Thyroid gland (tissue), 4 donors: ENCODE measurements around the gene IKZF1.

ENCODE experiments used
- POLR2A ChIP-seq, 2 donors: fragments of 450-650 bp; IDR thresholded peaks; one replicate each; pipeline ENCODE4 v1.6.1; 2017; ENCODE audit warnings: antibody characterized with exemption in 2 of 2, mild to moderate bottlenecking in 2 of 2, moderate library complexity in 1 of 2
- TF ChIP-seq, protein P1 (sequence below), 6 experiments: fragments of 200-600 bp in 3 of 6; fragments of 450-650 bp in 3 of 6; sonication (generic) in 3 of 6; IDR thresholded peaks; one replicate each; pipeline ENCODE4 v1.5.1; 2016 to 2019; ENCODE audit warnings: antibody characterized with exemption in 6 of 6, mild to moderate bottlenecking in 2 of 6, inconsistent platforms in 1 of 6, moderate library complexity in 1 of 6

DNA sequence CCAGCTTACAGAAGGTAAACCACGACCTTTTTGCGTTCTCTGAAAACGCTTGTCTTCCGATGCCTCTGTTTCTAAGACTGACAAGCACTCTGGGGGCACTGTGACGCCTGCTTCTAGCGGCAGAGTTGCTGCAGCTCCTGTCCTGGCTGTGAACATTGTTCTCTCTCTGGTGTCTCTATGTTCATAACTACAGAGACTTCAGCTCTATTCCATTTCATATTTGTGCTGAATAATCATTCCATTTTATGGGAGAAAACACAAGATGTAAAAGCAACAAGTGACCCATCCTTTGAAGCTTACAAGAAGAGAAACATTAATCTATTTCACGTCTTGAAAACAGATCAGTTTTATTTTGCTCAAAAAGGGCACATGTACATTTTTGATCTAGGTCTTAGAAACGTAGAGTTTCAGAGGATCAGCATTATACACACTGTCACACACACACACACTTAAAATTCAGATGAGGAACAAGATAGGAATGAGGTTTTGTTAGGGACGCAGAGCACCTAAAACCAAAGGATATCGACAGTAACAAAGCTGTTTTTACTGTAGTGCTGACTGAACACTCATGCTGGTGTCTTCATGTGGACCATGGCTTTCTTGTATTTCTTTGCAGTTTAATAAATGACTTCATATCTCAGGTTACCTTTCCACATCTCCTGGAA is 3.0 kb downstream of the IKZF1 start:
- TF ChIP-seq POLR2A (IDR thresholded peaks at IDR 0.05), result no peak
- TF ChIP-seq, protein P1, sequence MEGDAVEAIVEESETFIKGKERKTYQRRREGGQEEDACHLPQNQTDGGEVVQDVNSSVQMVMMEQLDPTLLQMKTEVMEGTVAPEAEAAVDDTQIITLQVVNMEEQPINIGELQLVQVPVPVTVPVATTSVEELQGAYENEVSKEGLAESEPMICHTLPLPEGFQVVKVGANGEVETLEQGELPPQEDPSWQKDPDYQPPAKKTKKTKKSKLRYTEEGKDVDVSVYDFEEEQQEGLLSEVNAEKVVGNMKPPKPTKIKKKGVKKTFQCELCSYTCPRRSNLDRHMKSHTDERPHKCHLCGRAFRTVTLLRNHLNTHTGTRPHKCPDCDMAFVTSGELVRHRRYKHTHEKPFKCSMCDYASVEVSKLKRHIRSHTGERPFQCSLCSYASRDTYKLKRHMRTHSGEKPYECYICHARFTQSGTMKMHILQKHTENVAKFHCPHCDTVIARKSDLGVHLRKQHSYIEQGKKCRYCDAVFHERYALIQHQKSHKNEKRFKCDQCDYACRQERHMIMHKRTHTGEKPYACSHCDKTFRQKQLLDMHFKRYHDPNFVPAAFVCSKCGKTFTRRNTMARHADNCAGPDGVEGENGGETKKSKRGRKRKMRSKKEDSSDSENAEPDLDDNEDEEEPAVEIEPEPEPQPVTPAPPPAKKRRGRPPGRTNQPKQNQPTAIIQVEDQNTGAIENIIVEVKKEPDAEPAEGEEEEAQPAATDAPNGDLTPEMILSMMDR (IDR thresholded peaks at IDR 0.05), result no peak
